Measurements from ENCODE around the gene MYO9B.

The MYO9B gene

GRCh38 chr19:17061205-17061604, 14.4 kb upstream of the MYO9B start:
- DNase-seq, result no peak

- DNase-seq, result no peak
Observed at GRCh38 chr19:17061691-17062090, 13.9 kb upstream of the MYO9B start.

GRCh38 chr19:17063428-17063827, 12.1 kb upstream of the MYO9B start:
- no peak for DNase-seq

GRCh38 chr19:17069193-17069592, 6.4 kb upstream of the MYO9B start:
- DNase-seq, result no peak

GRCh38 chr19:17070421-17070820, 5.2 kb upstream of the MYO9B start:
- DNase-seq, result no peak

- DNase-seq, result no peak
Observed at GRCh38 chr19:17070912-17071311, 4.7 kb upstream of the MYO9B start.

- DNase-seq, result no peak
Observed at GRCh38 chr19:17073869-17074633, 1.5 kb upstream of the MYO9B start.

- no peak for DNase-seq
Observed at GRCh38 chr19:17074634-17075034, 943 bp upstream of the MYO9B start.

- peak; percentile 37 for DNase-seq
Observed at GRCh38 chr19:17075864-17076542, 426 bp downstream of the MYO9B start.

- DNase-seq, result no peak
Observed at GRCh38 chr19:17076543-17076991, 990 bp downstream of the MYO9B start.

GRCh38 chr19:17077447-17078028, 2.0 kb downstream of the MYO9B start:
- DNase-seq, result no peak

GRCh38 chr19:17078036-17078919, 2.7 kb downstream of the MYO9B start:
- DNase-seq, result no peak

- no peak for DNase-seq
Observed at GRCh38 chr19:17078920-17079709, 3.5 kb downstream of the MYO9B start.

- peak; percentile 62 for DNase-seq
Observed at GRCh38 chr19:17079710-17080439, 4.3 kb downstream of the MYO9B start.

- no peak for DNase-seq
Observed at GRCh38 chr19:17080440-17080801, 4.8 kb downstream of the MYO9B start.

- DNase-seq, result no peak
Observed at GRCh38 chr19:17081672-17082630, 6.4 kb downstream of the MYO9B start.

GRCh38 chr19:17086120-17086519, 10.5 kb downstream of the MYO9B start:
- DNase-seq, result no peak

GRCh38 chr19:17086834-17087233, 11.3 kb downstream of the MYO9B start:
- no peak for DNase-seq

- no peak for DNase-seq
Observed at GRCh38 chr19:17088552-17088951, 13.0 kb downstream of the MYO9B start.

- DNase-seq, result peak; percentile 19
Observed at GRCh38 chr19:17090583-17090982, 15.0 kb downstream of the MYO9B start.
